ENCODE measurements around the gene FHAD1. TPM values are rescaled to one million over a fixed set of nuclear protein-coding genes. Genes with fewer than 3 reads are reported as not detected.

Gene FHAD1
- not detected for polyA plus RNA-seq (2012; ENCODE audit: insufficient read depth, insufficient read length)

DNA sequence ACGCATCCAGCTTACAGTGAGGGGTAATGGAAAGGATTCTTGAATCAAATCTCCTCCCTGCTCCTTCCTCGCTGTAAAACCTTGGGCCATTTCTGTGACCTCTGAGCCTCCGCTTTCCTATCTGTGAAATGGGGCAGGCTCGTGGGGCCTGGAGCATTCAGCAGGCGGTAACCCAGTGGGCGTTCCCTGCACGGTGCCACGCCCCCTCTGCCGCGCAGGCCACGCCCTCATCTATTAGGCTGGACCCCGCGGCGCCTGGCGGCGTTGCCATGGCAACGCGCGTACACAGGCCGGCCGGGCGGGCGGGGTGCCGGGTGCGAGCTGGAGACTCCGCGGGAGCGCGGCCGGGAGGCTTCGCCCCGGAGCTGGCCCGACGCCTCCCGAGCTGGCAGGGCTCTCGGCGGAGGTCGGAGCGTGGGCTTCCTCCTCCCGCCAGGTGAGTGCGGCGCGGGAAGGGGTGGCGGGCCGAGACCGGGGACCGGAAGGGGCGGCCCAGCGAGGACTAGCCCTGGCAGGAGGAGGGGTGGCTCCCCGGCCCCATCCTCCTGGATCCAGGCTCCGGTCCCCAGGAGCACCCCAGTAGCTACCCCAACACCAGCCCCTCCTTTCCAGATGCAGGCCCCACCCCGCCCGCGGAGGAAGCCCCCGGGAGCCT, at the start of gene FHAD1:
TSS of gene FHAD1 (plus strand) at position 264 of the 655 bp plus-strand sequence. CDS start 4,562 bp downstream, outside the sequence.
- no peak for DNase-seq (ENCODE audit: low read depth, low spot score)
- H3K4me3 ChIP-seq (ENCODE audit: low read length): no peak within 1 kb of the TSS

GRCh38 chr1:15197591-15198447, 49.2 kb upstream of the FHAD1 start:
- H3K4me3 ChIP-seq (ENCODE audit: low read length): no peak overlapping the region
- DNase-seq (ENCODE audit: low read depth, low spot score): no peak

GRCh38 chr1:15198684-15199083, 48.3 kb upstream of the FHAD1 start:
- DNase-seq (ENCODE audit: low read depth, low spot score): no peak
- no peak overlapping the region for H3K4me3 ChIP-seq (ENCODE audit: low read length)

GRCh38 chr1:15201221-15201620, 45.8 kb upstream of the FHAD1 start:
- no peak for DNase-seq (ENCODE audit: low read depth, low spot score)

DNA sequence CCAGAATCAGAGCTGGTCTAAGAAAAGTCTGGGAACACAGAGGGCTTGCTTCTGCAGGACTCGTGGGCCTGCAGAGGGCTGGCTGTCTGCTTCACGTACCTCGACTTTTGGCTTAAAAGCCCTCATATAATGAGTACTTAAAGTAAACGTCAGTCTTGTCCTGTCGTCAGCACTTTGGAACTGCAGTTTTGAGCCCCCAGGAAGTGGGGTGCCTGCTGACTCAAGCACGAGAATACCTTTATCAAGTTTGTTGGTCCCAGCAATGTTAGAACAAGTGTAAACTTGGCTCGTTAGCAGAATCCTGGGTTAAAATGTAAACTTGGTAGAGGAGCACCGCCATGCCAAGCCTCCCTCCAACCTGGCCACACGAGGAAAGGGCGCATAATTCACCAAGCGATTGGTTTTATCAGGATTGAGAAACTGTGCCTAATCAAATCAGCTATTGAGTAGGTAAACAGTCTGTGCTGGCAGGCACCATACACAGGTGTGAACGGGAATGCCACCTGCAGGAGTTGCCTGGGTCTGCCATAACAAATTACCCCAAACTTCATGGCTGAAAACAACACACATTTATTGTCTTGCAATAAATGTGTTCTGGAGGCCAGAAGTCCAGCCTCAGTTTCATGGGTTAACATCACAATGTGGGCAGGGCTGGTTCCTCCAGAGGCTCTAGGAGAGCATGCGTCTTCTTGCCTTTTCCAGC, 45.0 kb upstream of the FHAD1 start:
- no peak overlapping the region for H3K4me3 ChIP-seq (ENCODE audit: low read length)
- no peak for DNase-seq (ENCODE audit: low read depth, low spot score)

More at GRCh38 chr1:15201221-15201620, 45.8 kb upstream of the FHAD1 start:
- no peak overlapping the region for H3K4me3 ChIP-seq (ENCODE audit: low read length)

- DNase-seq (ENCODE audit: low read depth, low spot score): no peak
- H3K4me3 ChIP-seq (ENCODE audit: low read length): no peak overlapping the region
Measured at GRCh38 chr1:15204931-15205330, 42.1 kb upstream of the FHAD1 start.

- no peak for DNase-seq (ENCODE audit: low read depth, low spot score)
- no peak overlapping the region for H3K4me3 ChIP-seq (ENCODE audit: low read length)
Measured at GRCh38 chr1:15205586-15206346, 41.3 kb upstream of the FHAD1 start.

DNA sequence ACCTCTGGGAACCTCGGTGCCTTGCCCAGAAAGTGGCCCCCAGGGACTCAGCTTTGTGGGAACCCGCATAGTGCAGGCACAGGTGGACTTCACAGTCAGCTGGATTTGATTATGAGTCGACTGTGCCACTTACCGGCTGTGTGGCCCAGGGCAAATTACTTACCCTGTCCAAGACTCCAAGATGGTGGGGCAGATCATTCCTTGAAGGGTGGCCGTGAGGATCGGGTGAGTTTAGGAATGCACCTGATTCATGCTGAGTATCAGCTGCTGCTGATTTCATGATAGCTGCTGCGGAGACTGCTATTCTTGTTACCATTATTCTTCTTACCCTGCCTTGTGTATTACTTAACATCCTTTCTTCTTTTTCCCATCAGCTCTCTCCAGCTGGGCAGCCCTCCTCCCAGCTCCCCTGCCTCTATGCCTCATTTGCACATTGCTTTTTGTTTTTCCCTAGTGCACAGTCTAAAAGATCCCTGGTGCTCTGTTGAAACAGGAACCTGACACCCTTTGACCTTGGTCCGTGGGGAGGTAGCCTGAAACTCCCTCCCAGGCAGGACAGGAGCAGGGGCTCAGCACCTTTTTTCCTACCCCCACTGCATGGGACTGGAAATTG, 40.5 kb upstream of the FHAD1 start:
- DNase-seq (ENCODE audit: low read depth, low spot score): no peak
- no peak overlapping the region for H3K4me3 ChIP-seq (ENCODE audit: low read length)

- DNase-seq (ENCODE audit: low read depth, low spot score): no peak
- H3K4me3 ChIP-seq (ENCODE audit: low read length): no peak overlapping the region
Measured at GRCh38 chr1:15207031-15207828, 39.8 kb upstream of the FHAD1 start.

DNA sequence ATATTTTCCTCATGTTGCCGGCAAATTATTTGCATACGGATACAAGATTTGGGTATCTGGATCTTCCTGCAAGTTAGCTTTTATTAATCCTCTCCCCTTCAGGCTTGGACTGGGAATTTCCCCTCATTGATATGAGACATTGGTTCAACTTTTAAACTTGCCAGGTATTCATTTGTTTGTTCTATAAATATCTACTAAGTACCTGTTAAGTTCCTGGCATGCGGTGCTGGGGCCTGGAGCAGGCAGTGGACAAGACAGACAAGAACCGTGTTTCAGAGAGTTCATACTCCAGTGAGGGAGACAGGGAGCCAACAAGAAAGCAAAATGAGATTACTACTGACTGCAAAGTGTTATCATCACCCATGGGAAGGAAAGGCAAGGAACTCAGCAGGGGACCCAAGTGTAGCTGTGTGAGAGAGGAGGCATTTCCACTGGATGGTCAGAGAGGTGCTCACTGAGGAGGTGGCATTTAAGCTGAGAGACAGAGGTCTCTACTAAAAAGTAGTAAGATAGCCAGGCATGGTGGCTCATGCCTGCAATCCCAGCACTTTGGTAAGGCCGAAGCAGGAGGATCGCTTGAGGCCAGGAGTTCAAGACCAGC, 39.1 kb upstream of the FHAD1 start:
- H3K4me3 ChIP-seq (ENCODE audit: low read length): no peak overlapping the region
- DNase-seq (ENCODE audit: low read depth, low spot score): no peak

DNA sequence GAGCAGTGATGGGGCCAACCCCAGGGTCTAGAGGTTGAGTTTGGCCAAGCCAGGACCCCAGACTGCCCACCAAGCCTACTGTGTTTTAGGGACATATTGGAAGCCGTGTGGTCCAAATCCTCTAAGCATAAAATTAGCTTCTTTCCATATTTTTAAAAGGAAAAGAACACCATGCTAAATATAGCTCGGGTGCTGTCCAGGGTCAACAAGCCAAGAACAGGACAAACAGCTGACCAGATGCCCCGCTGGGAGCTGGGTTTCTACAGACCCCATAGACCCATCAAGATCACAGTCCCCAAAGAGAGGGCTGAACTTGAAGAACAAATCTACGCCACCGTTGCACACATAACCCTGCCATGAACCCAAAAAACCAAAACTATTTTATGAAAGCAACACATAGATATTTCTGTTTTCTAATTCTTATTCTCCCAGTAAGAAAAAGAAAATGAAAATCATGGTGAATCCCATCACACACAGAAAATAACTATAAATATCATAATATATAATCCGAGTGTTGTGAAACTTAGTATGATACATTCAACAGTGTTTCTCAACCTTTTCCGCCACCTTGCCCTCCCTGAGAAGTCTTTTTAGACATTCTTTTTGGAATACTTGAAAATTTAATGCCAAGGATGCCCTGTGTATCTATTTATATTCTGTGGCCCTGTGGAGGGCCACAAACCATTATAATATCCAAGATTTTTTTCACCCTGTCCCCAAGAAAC, 36.2 kb upstream of the FHAD1 start:
- no peak overlapping the region for H3K4me3 ChIP-seq (ENCODE audit: low read length)

DNA sequence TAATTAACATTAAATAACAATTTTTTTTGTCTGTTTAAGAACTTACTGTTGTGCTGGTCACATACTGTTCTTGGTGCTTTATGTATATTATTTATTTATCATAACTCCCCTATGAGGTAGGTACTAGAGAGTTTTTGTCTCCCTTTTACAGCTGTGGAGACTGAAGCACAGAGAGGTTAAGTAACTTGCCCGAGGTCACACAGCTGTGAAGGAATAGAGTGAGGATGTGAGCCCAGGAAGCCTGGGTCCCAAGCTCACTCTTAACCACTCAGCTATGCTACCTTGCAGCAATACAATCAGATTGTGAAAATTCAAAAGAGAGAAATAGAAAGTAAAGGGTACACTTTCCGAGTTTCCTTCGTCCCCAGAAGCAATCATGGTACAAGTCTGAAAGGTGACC, 35.6 kb upstream of the FHAD1 start:
- DNase-seq (ENCODE audit: low read depth, low spot score): no peak
- H3K4me3 ChIP-seq (ENCODE audit: low read length): no peak overlapping the region

More for the DNA sequence above, 36.2 kb upstream of the FHAD1 start:
- DNase-seq (ENCODE audit: low read depth, low spot score): no peak

DNA sequence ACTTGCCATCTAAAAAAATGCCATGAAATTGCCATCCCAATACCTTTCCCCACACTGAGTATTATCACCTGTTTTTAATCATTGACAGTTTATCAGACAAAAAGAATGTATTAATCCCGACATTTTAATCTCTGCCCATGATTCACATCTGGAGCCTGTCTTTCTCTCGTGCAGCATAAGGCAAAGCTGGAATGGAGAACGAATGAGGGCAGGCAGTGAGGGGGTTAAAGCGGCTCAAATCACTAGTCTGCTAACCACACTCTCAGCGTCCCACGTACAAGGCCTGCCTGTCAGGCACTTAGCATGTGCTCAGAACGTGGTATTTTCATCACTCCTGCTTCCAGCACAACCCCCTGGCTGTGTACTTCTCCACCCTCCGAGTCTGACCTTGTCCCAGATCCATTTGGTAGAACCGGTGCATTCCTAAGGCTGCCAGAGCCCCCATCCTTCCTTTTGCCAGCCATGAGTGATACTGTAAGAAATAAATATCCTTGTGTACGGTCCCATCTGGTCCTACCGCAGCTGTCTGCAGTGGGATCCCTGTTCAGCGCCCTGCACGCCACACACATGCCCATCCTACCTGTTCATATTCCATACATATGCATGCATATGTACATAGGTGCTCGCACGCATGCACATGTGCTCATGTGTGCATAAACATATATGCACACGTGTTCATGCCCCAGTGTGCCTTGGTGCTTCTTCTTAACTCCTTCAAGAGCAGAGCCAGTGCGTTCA, 34.6 kb upstream of the FHAD1 start:
- DNase-seq (ENCODE audit: low read depth, low spot score): no peak
- no peak overlapping the region for H3K4me3 ChIP-seq (ENCODE audit: low read length)

GRCh38 chr1:15212954-15213291, 34.1 kb upstream of the FHAD1 start:
- DNase-seq (ENCODE audit: low read depth, low spot score): no peak
- H3K4me3 ChIP-seq (ENCODE audit: low read length): no peak overlapping the region

DNA sequence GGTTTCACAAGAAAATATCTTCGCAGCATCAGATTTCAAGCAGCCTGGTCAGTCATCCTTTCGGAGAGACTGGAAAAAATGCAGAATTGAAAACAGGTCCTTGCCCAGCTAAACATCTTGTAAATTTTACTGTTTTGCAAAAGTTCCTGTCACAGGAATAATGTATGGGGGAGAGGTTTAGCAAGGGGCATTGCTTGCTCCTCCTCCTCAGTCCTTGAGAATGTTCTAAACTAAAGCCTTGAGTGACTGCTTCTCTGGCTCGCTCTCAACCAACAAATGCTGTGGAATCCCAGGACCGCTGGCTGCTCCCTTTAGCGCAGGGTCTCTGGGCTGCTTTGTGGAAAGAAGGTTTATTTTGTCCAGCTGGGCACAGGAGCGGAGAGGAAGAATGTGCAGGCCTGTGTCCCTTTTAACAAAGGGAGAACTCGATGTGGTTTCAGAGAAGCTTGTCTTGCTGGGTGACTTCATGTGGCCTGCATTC, 33.6 kb upstream of the FHAD1 start:
- H3K4me3 ChIP-seq (ENCODE audit: low read length): no peak overlapping the region
- no peak for DNase-seq (ENCODE audit: low read depth, low spot score)

- no peak for DNase-seq (ENCODE audit: low read depth, low spot score)
- no peak overlapping the region for H3K4me3 ChIP-seq (ENCODE audit: low read length)
Measured at GRCh38 chr1:15214527-15214926, 32.5 kb upstream of the FHAD1 start.

Data from Jurkat, Clone E6-1 (cell line).